HG03521 (cell line): ENCODE results near the gene COL28A1.

Experiments
- ATAC-seq: cut with Tn5 transposase; IDR thresholded peaks from one replicate; pipeline ENCODE4 v1.9.1; 2021; ENCODE audit warnings: mild to moderate bottlenecking, moderate library complexity; ENCODE audit not compliant: unreplicated experiment

COL28A1 gene

GRCh38 chr7:7535691-7536090 lies at the start of gene COL28A1:
Gene COL28A1 (minus strand): TSS chr7:7535873. CDS start chr7:7532875, 2,998 bp downstream.
- no peak for ATAC-seq

- ATAC-seq: no peak
Observed at GRCh38 chr7:7584653-7585052, 49.0 kb upstream of the COL28A1 start.

GRCh38 chr7:7583731-7584130 lies 48.1 kb upstream of the COL28A1 start:
- no peak for ATAC-seq

GRCh38 chr7:7582596-7582995 lies 46.9 kb upstream of the COL28A1 start:
- no peak for ATAC-seq

- no peak for ATAC-seq
Observed at GRCh38 chr7:7581531-7582179, 46.0 kb upstream of the COL28A1 start.

GRCh38 chr7:7579638-7580037 lies 44.0 kb upstream of the COL28A1 start:
- ATAC-seq: no peak

- peak; percentile 53 for ATAC-seq
Observed at GRCh38 chr7:7577888-7578287, 42.2 kb upstream of the COL28A1 start.

- no peak for ATAC-seq
Observed at GRCh38 chr7:7576344-7576743, 40.7 kb upstream of the COL28A1 start.

- no peak for ATAC-seq
Observed at GRCh38 chr7:7573701-7574100, 38.0 kb upstream of the COL28A1 start.

GRCh38 chr7:7570584-7570983 lies 34.9 kb upstream of the COL28A1 start:
- ATAC-seq: no peak

- ATAC-seq: no peak
Observed at GRCh38 chr7:7569615-7570014, 33.9 kb upstream of the COL28A1 start.

GRCh38 chr7:7569081-7569527 lies 33.4 kb upstream of the COL28A1 start:
- ATAC-seq: peak; percentile 42

GRCh38 chr7:7568553-7568952 lies 32.9 kb upstream of the COL28A1 start:
- no peak for ATAC-seq

GRCh38 chr7:7567898-7568531 lies 32.3 kb upstream of the COL28A1 start:
- no peak for ATAC-seq

- ATAC-seq: peak; percentile 74
Observed at GRCh38 chr7:7566651-7567611, 31.3 kb upstream of the COL28A1 start, which contains the start of gene MIOS. Gene MIOS (plus strand): TSS chr7:7566884. CDS start chr7:7572476, 5,592 bp downstream.

- peak; percentile 3 for ATAC-seq
Observed at GRCh38 chr7:7565746-7566650, 30.3 kb upstream of the COL28A1 start.

GRCh38 chr7:7565018-7565680 lies 29.5 kb upstream of the COL28A1 start:
- no peak for ATAC-seq

- ATAC-seq: no peak
Observed at GRCh38 chr7:7564323-7564780, 28.7 kb upstream of the COL28A1 start.

GRCh38 chr7:7563813-7564212 lies 28.1 kb upstream of the COL28A1 start:
- no peak for ATAC-seq

GRCh38 chr7:7563269-7563668 lies 27.6 kb upstream of the COL28A1 start:
- ATAC-seq: no peak
